GM18868 (cell line): ENCODE data around the gene HAO2.
"Not testable (repeated sequence)": the region's sequence is repeated elsewhere in the genome, so short reads cannot be mapped to it uniquely, and the experiment has no call there.

ENCODE experiments used
- ATAC-seq: cut with Tn5 transposase; IDR thresholded peaks from one replicate; pipeline ENCODE4 v1.9.1; 2021; ENCODE audit warnings: mild to moderate bottlenecking, moderate library complexity; ENCODE audit not compliant: unreplicated experiment

HAO2 gene

GRCh38 chr1:119341372-119341947 is 27.1 kb upstream of the HAO2 start:
- ATAC-seq, result no peak

- no peak for ATAC-seq
These were observed 23.2 kb upstream of the HAO2 start for GRCh38 chr1:119345398-119345797.

GRCh38 chr1:119347858-119348257 is 20.7 kb upstream of the HAO2 start:
- ATAC-seq, result peak; percentile 82

- no peak for ATAC-seq
These were observed 19.6 kb upstream of the HAO2 start for GRCh38 chr1:119348941-119349340.

- not testable (repeated sequence) for ATAC-seq
These were observed 17.7 kb upstream of the HAO2 start for GRCh38 chr1:119350866-119351265.

- ATAC-seq, result no peak
These were observed 16.6 kb upstream of the HAO2 start for GRCh38 chr1:119351997-119352396.

- ATAC-seq, result no peak
These were observed 14.7 kb upstream of the HAO2 start for GRCh38 chr1:119353836-119354235.

- ATAC-seq, result no peak
These were observed 9.9 kb upstream of the HAO2 start for GRCh38 chr1:119358636-119359035.

GRCh38 chr1:119359730-119360129 is 8.9 kb upstream of the HAO2 start:
- no peak for ATAC-seq

GRCh38 chr1:119361205-119361604 is 7.4 kb upstream of the HAO2 start:
- no peak for ATAC-seq

- no peak for ATAC-seq
These were observed 6.8 kb upstream of the HAO2 start for GRCh38 chr1:119361620-119362344.

- no peak for ATAC-seq
These were observed 5.4 kb upstream of the HAO2 start for GRCh38 chr1:119363162-119363561.

- no peak for ATAC-seq
These were observed 3.9 kb upstream of the HAO2 start for GRCh38 chr1:119364640-119365039.

GRCh38 chr1:119366424-119366823 is 2.2 kb upstream of the HAO2 start:
- ATAC-seq, result no peak

- ATAC-seq, result no peak
These were observed 1.0 kb upstream of the HAO2 start for GRCh38 chr1:119367432-119368124.

GRCh38 chr1:119370748-119371147 is 2.2 kb downstream of the HAO2 start:
- ATAC-seq, result no peak

- no peak for ATAC-seq
These were observed 3.2 kb downstream of the HAO2 start for GRCh38 chr1:119371815-119372214.

- ATAC-seq, result peak; percentile 70
These were observed 4.0 kb downstream of the HAO2 start for GRCh38 chr1:119372503-119373086.

- ATAC-seq, result peak; percentile 76
These were observed 4.9 kb downstream of the HAO2 start for GRCh38 chr1:119373465-119373864.

- peak; percentile 58 for ATAC-seq
These were observed 5.8 kb downstream of the HAO2 start for GRCh38 chr1:119374208-119374874.

- ATAC-seq, result no peak
These were observed 6.8 kb downstream of the HAO2 start for GRCh38 chr1:119375366-119375765.
